Spleen (tissue), 11 donors: ENCODE data around the gene DLG2. TPM values are rescaled to one million over a fixed set of nuclear protein-coding genes. Genes with fewer than 3 reads are reported as not detected.
A peak's percentile ranks its signal among the peaks of the same experiment; 100 is the strongest.

Experiments used
- DNase-seq: peaks from one replicate; pipeline ENCODE4 v3.0.0-alpha.2; 2020
- H3K27ac ChIP-seq, 8 donors: fragments of 200-600 bp; sonication (generic) in 7 of 8; 1 replicate in 4 of 8; 2 replicates in 4 of 8; pipeline versions ENCODE4 v1.5.0 to v1.8.0; 2016 to 2021; ENCODE audit warnings: inconsistent platforms in 4 of 8, mild to moderate bottlenecking in 4 of 8, moderate library complexity in 1 of 8
- H3K27me3 ChIP-seq, 7 donors: fragments of 200-600 bp; sonication (generic) in 6 of 7; replicated peaks in 1 of 7; 1 replicate in 4 of 7; 2 replicates in 3 of 7; pipeline versions ENCODE4 v1.5.0 to v1.8.0; 2016 to 2021; ENCODE audit warnings: inconsistent platforms in 3 of 7, mild to moderate bottlenecking in 1 of 7
- H3K36me3 ChIP-seq, 6 donors: fragments of 200-600 bp; sonication (generic) in 5 of 6; 1 replicate in 4 of 6; 2 replicates in 2 of 6; pipeline versions ENCODE4 v1.5.0 to v1.8.0; 2016 to 2021; ENCODE audit warnings: inconsistent platforms in 2 of 6
- H3K4me1 ChIP-seq, 6 donors: fragments of 200-600 bp; sonication (generic) in 5 of 6; 1 replicate in 3 of 6; 2 replicates in 3 of 6; pipeline versions ENCODE4 v1.5.0 to v1.8.0; 2016 to 2021; ENCODE audit warnings: inconsistent platforms in 3 of 6
- H3K4me3 ChIP-seq, 8 donors: fragments of 200-600 bp; sonication (generic) in 7 of 8; 1 replicate in 4 of 8; 2 replicates in 4 of 8; pipeline versions ENCODE4 v1.5.0 to v1.8.0; 2016 to 2021; ENCODE audit warnings: inconsistent platforms in 4 of 8, mild to moderate bottlenecking in 4 of 8, moderate library complexity in 2 of 8
- H3K9me3 ChIP-seq, 8 donors: fragments of 200-600 bp; sonication (generic) in 7 of 8; 1 replicate in 4 of 8; 2 replicates in 4 of 8; pipeline versions ENCODE4 v1.5.0 to v1.8.0; 2016 to 2021; ENCODE audit warnings: inconsistent platforms in 4 of 8
- CTCF ChIP-seq, 11 experiments: fragments of 200-600 bp in 7 of 11; fragments of 450-650 bp in 4 of 11; sonication (generic) in 4 of 11; IDR thresholded peaks in 8 of 11; conservative IDR thresholded peaks in 3 of 11; 1 replicate in 7 of 11; 2 replicates in 4 of 11; pipeline versions ENCODE4 v1.4.0 to v1.8.0; 2016 to 2021; ENCODE audit warnings: antibody characterized with exemption in 11 of 11, inconsistent platforms in 4 of 11, mild to moderate bottlenecking in 1 of 11
- POLR2A ChIP-seq, 3 donors: fragments of 450-650 bp; IDR thresholded peaks; one replicate each; pipeline ENCODE4 v1.5.1; 2017; ENCODE audit warnings: antibody characterized with exemption in 3 of 3, mild to moderate bottlenecking in 1 of 3
- POLR2AphosphoS5 ChIP-seq, 3 donors: sonication (generic); formaldehyde crosslinking; IDR thresholded peaks; one replicate each; pipeline ENCODE4 v1.5.1; 2017; ENCODE audit warnings: antibody characterized with exemption in 3 of 3
- WGBS, 5 donors: extraction: QIAGEN DNeasy Blood & Tissue Kit in 3 of 5; methylation state at CpG; one replicate each; pipeline versions ENCODE4 v1.1.5 to v1.1.7; 2013 to 2018; 5-methylcytosine and 5-hydroxymethylcytosine counted together
- intact Hi-C: fragments of 100-400 bp; cut with DNase I; formaldehyde crosslinking; loops from one replicate; pipeline ENCODE4 v1.15.0; 2023; ENCODE audit warnings: low total_unique reads
- polyA plus RNA-seq, 3 donors: library from polyadenylated mRNA; stranded (reverse); fragments of 200-250 nt; gene quantifications; one replicate each; pipeline ENCODE4 v1.2.1, GENCODE V29; 2013
- total RNA-seq, 7 donors: library from RNA; depleted of rRNA in 3 of 7; stranded (reverse); fragments of >200 nt in 3 of 7; fragmentation: NEBNext Ultra II Directional in 4 of 7; extraction: Animal tissue kit (Norgen Biotek cat#: 25700) in 4 of 7; gene quantifications; one replicate each; pipeline versions ENCODE4 v1.1.0 to v1.2.1, GENCODE V29; 2016 to 2021
- donor health status: healthy with polysubstance abuse.
- donor health status: DM: no; HTN: no; CAD: no; lungs with moderate emphysema.
- donor health status: DM: no; HTN: no; CAD: no.
- donor health status: Bipolar disorder and iron deficiency.
- donor health status: healthy.
- donor health status: DM: no; HTN: no; CAD: no.
- donor health status: DM: yes; HTN: yes; CAD: no.

DLG2 gene
- total and polyA plus RNA-seq, 10 donors, result 0.43 to 12.7 (median 7.9) TPM

GRCh38 chr11:85634747-85635146 is 7.6 kb upstream of the DLG2 start:
- 67 to 94% (median 91%) methylated on average over 3 of the region's 3 CpGs for WGBS, 5 donors
- no peak overlapping the region for H3K27ac ChIP-seq
- no peak for DNase-seq
- H3K36me3 ChIP-seq, result peaks cover 0 to 87% (median 46%) of the 10 kb centered on the region in 6 donors
- TF ChIP-seq POLR2AphosphoS5 (IDR thresholded peaks at IDR 0.05) (no peak), CTCF (IDR thresholded peaks at IDR 0.05 in 8 of 11, conservative IDR thresholded peaks at IDR 0.05 in 3 of 11) (no peak), POLR2A (IDR thresholded peaks at IDR 0.05) (no peak)
- intact Hi-C loops, result no loop called here
- no peak overlapping the region for H3K4me3 ChIP-seq
- H3K4me1 ChIP-seq, result peaks cover 2 to 18% (median 8%) of the 10 kb centered on the region in 6 donors
- no peaks in the 10 kb centered on the region for H3K9me3 ChIP-seq
- H3K27me3 ChIP-seq, result no peaks in the 10 kb centered on the region

- intact Hi-C loops, result no loop called here
Measured at GRCh38 chr11:85628771-85629341, 1.7 kb upstream of the DLG2 start.

GRCh38 chr11:85627998-85628770 is 1.0 kb upstream of the DLG2 start, which contains the start of gene TMEM126B:
Gene TMEM126B, plus strand, starts transcription at chr11:85628593. Its CDS starts 15 bp downstream, at chr11:85628608.
- TF ChIP-seq POLR2AphosphoS5 (IDR thresholded peaks at IDR 0.05), result peak; percentile 93 to 96 (median 94)
- TF ChIP-seq CTCF (IDR thresholded peaks at IDR 0.05 in 8 of 11, conservative IDR thresholded peaks at IDR 0.05 in 3 of 11), result peak in 1 of 11 experiments; percentile 39
- TF ChIP-seq POLR2A (IDR thresholded peaks at IDR 0.05), result peak in 2 of 3 donors; percentile 80 to 81
- intact Hi-C loops, result no loop called here
- DNase-seq, result peak; percentile 99
- Histone ChIP-seq H3K27ac (peak within 1 kb of the TSS; percentile 74 to 95 (median 92)), H3K36me3 (peaks cover 0 to 26% (median 10%) of the 10 kb centered on the region in 6 donors), H3K4me3 (peak within 1 kb of the TSS; percentile 70 to 93 (median 79)), H3K27me3 (no peaks in the 10 kb centered on the region), H3K4me1 (peaks cover 5 to 57% (median 33%) of the 10 kb centered on the region in 6 donors), H3K9me3 (no peaks in the 10 kb centered on the region)
- WGBS, 5 donors, result 0% methylated on average over 22 to 41 of the region's 41 CpGs

More at GRCh38 chr11:85628771-85629341, 1.7 kb upstream of the DLG2 start:
- H3K27ac ChIP-seq, result peak overlapping the region; percentile 74 to 95 (median 92)
- peaks cover 0 to 32% (median 12%) of the 10 kb centered on the region in 6 donors for H3K36me3 ChIP-seq
- TF ChIP-seq CTCF (IDR thresholded peaks at IDR 0.05 in 8 of 11, conservative IDR thresholded peaks at IDR 0.05 in 3 of 11) (no peak), POLR2A (IDR thresholded peaks at IDR 0.05) (no peak), POLR2AphosphoS5 (IDR thresholded peaks at IDR 0.05) (no peak)
- H3K9me3 ChIP-seq, result no peaks in the 10 kb centered on the region
- no peak for DNase-seq
- peak overlapping the region; percentile 70 to 93 (median 79) for H3K4me3 ChIP-seq
- whole genome bisulfite sequencing, 5 donors, result 1 to 2% (median 2%) methylated on average over 13 of the region's 13 CpGs
- H3K4me1 ChIP-seq, result peaks cover 5 to 57% (median 33%) of the 10 kb centered on the region in 6 donors
- H3K27me3 ChIP-seq, result no peaks in the 10 kb centered on the region

GRCh38 chr11:85626496-85626895 is 648 bp downstream of the DLG2 start:
- peak overlapping the region in 5 of 8 donors; percentile 70 to 93 (median 88) for H3K4me3 ChIP-seq
- 68 to 89% (median 76%) methylated on average over 2 of the region's 2 CpGs for WGBS, 5 donors
- TF ChIP-seq POLR2AphosphoS5 (IDR thresholded peaks at IDR 0.05) (no peak), POLR2A (IDR thresholded peaks at IDR 0.05) (no peak), CTCF (IDR thresholded peaks at IDR 0.05 in 8 of 11, conservative IDR thresholded peaks at IDR 0.05 in 3 of 11) (no peak)
- H3K36me3 ChIP-seq, result peaks cover 0 to 14% (median 4%) of the 10 kb centered on the region in 6 donors
- H3K27ac ChIP-seq, result peak overlapping the region in 6 of 8 donors; percentile 90 to 95 (median 92)
- intact Hi-C loops, result no loop called here
- H3K4me1 ChIP-seq, result peaks cover 5 to 56% (median 33%) of the 10 kb centered on the region in 6 donors
- H3K27me3 ChIP-seq, result no peaks in the 10 kb centered on the region
- no peak for DNase-seq
- H3K9me3 ChIP-seq, result no peaks in the 10 kb centered on the region
